Calu3 (cell line): ENCODE results near the gene ATP6V1B1. TPM values are rescaled to one million over a fixed set of nuclear protein-coding genes. Genes with fewer than 3 reads are reported as not detected.

Experiments used
- BruUV-seq: library from RNA; stranded (reverse); fragments of 400-500 nt; replicated peaks from 2 replicates; lab custom pipeline; 2021; lab: Mats Ljungman, UMichigan
- CTCF ChIA-PET: fragments of 300-600 bp; sonication (Branson Sonifier 250); formaldehyde crosslinking; loops from one replicate; lab custom pipeline; 2022; ENCODE audit warnings: antibody characterized with exemption; lab: Charles Lee
- DNase-seq: peaks from one replicate; pipeline ENCODE4 v3.0.0; 2022
- H3K27ac Mint-ChIP-seq: one replicate; pipeline ENCODE4 v1.8.0; 2022; ENCODE audit warnings: mixed read lengths; ENCODE audit not compliant: unreplicated experiment
- H3K27me3 Mint-ChIP-seq: one replicate; pipeline ENCODE4 v1.8.0; 2022; ENCODE audit warnings: mixed read lengths; ENCODE audit not compliant: unreplicated experiment
- H3K36me3 Mint-ChIP-seq: one replicate; pipeline ENCODE4 v1.8.0; 2022; ENCODE audit warnings: mild to moderate bottlenecking, moderate library complexity, mixed read lengths; ENCODE audit not compliant: insufficient read depth, unreplicated experiment
- H3K4me1 Mint-ChIP-seq: one replicate; pipeline ENCODE4 v1.8.0; 2022; ENCODE audit warnings: mild to moderate bottlenecking, low read depth, mixed read lengths; ENCODE audit not compliant: unreplicated experiment
- H3K4me3 Mint-ChIP-seq: one replicate; pipeline ENCODE4 v1.8.0; 2022; ENCODE audit warnings: mild to moderate bottlenecking, low read depth, moderate library complexity, mixed read lengths; ENCODE audit not compliant: unreplicated experiment
- H3K9me3 Mint-ChIP-seq: one replicate; pipeline ENCODE4 v1.8.0; 2022; ENCODE audit warnings: low read depth, mixed read lengths; ENCODE audit not compliant: unreplicated experiment
- intact Hi-C: fragments of 100-400 bp; cut with micrococcal nuclease; formaldehyde crosslinking; loops from one replicate; pipeline ENCODE4 v1.10.0; 2022; ENCODE audit not compliant: unreplicated experiment
- total RNA-seq: library from RNA; stranded (reverse); gene quantifications from 2 replicates; pipeline ENCODE4 v1.2.3, GENCODE V29; 2022
- TF ChIP-seq, protein P1 (sequence below): fragments of 200-600 bp; IDR thresholded peaks from one replicate; pipeline ENCODE4 v1.8.0; 2022; ENCODE audit warnings: antibody characterized with exemption; ENCODE audit not compliant: unreplicated experiment

Gene ATP6V1B1
- total RNA-seq, 1 experiment from 2014 or later = not detected

DNA sequence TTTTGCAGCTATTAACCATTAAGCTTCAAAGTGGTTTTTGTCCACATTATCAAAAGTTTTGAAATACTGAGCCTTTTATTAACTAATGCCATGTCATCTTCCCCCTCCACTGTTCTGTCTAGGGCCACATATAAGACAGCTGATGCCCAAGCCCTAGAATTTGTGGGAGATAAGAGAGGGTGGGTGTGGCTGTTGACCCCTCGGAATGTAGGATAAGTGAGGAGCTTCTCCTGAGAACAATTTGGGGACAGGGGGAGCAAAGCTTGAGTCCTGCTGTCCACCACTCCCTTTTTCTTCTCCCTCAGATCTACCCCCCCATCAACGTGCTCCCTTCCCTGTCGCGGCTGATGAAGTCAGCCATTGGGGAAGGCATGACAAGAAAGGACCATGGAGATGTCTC is 28.4 kb downstream of the ATP6V1B1 start:
- H3K4me3 Mint-ChIP-seq = no peak overlapping the region
- peaks cover 9% of the 10 kb centered on the region for H3K4me1 Mint-ChIP-seq
- no peak overlapping the region for H3K27ac Mint-ChIP-seq
- intact Hi-C loops = no loop called here
- TF ChIP-seq, protein P1, sequence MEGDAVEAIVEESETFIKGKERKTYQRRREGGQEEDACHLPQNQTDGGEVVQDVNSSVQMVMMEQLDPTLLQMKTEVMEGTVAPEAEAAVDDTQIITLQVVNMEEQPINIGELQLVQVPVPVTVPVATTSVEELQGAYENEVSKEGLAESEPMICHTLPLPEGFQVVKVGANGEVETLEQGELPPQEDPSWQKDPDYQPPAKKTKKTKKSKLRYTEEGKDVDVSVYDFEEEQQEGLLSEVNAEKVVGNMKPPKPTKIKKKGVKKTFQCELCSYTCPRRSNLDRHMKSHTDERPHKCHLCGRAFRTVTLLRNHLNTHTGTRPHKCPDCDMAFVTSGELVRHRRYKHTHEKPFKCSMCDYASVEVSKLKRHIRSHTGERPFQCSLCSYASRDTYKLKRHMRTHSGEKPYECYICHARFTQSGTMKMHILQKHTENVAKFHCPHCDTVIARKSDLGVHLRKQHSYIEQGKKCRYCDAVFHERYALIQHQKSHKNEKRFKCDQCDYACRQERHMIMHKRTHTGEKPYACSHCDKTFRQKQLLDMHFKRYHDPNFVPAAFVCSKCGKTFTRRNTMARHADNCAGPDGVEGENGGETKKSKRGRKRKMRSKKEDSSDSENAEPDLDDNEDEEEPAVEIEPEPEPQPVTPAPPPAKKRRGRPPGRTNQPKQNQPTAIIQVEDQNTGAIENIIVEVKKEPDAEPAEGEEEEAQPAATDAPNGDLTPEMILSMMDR = no peak
- peaks cover 82% of the 10 kb centered on the region for H3K27me3 Mint-ChIP-seq
- CTCF ChIA-PET = interaction anchor here (0.6 to 1.2 kb wide), 2 partner anchors 14 to 58 kb away, joined by 3 to 5 read pairs; no protein-coding TSS in a partner anchor
- no peak for DNase-seq
- H3K9me3 Mint-ChIP-seq = no peaks in the 10 kb centered on the region
- H3K36me3 Mint-ChIP-seq = peaks cover 5% of the 10 kb centered on the region
- no TSS peak for BruUV-seq

GRCh38 chr2:70964596-70965386 is 29.1 kb downstream of the ATP6V1B1 start:
- no TSS peak for BruUV-seq
- Mint-ChIP-seq H3K27ac (no peak overlapping the region), H3K36me3 (peaks cover 5% of the 10 kb centered on the region), H3K4me1 (peaks cover 9% of the 10 kb centered on the region), H3K9me3 (no peaks in the 10 kb centered on the region), H3K27me3 (peaks cover 89% of the 10 kb centered on the region), H3K4me3 (peak overlapping the region; percentile 69)
- TF ChIP-seq, protein P1 = peak; percentile 82
- CTCF ChIA-PET = interaction anchor here (0.6 to 1.2 kb wide), 4 partner anchors 13 to 190 kb away, joined by 3 to 5 read pairs (median 3); no protein-coding TSS in a partner anchor
- intact Hi-C loops = no loop called here
- DNase-seq = peak; percentile 75

- intact Hi-C loops = no loop called here
- Mint-ChIP-seq H3K9me3 (no peaks in the 10 kb centered on the region), H3K36me3 (peaks cover 5% of the 10 kb centered on the region), H3K4me3 (peak overlapping the region; percentile 69), H3K27ac (no peak overlapping the region), H3K4me1 (peaks cover 9% of the 10 kb centered on the region), H3K27me3 (peaks cover 93% of the 10 kb centered on the region)
- BruUV-seq = no TSS peak
- TF ChIP-seq, protein P1 = no peak
- CTCF ChIA-PET = interaction anchor here (0.7 to 1.2 kb wide), 6 partner anchors 12 to 189 kb away, joined by 3 to 6 read pairs (median 4); no protein-coding TSS in a partner anchor
- no peak for DNase-seq
These were observed 29.8 kb downstream of the ATP6V1B1 start for GRCh38 chr2:70965506-70965905.

DNA sequence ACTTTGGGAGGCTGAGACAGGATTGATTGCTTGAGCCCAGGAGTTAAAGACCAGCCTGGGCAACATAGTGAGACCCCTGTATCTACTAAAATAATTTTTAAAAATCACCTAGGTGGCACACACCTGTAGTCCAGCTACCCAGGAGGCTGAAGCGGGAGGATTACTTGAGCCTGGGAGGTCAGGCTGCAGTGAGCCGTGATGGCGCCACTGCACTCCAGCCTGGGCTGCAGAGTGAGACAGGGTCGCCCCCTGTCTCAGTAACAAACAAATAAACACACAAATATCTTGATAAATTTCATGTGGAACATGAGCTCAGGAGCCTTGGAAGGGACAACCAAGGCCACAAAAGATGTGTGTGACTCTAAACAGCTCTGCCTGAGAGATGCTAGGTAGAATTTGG is 31.0 kb downstream of the ATP6V1B1 start:
- Mint-ChIP-seq H3K4me3 (no peak overlapping the region), H3K9me3 (no peaks in the 10 kb centered on the region), H3K27me3 (peaks cover 91% of the 10 kb centered on the region), H3K4me1 (peaks cover 9% of the 10 kb centered on the region), H3K27ac (no peak overlapping the region), H3K36me3 (peaks cover 5% of the 10 kb centered on the region)
- TF ChIP-seq, protein P1 = no peak
- DNase-seq = no peak
- no TSS peak for BruUV-seq
- intact Hi-C loops = no loop called here
- CTCF ChIA-PET = interaction anchor here (0.6 to 1.4 kb wide), 4 partner anchors 11 to 222 kb away, joined by 3 to 6 read pairs (median 4); no protein-coding TSS in a partner anchor
